HG03565 (cell line): ENCODE measurements around the gene PDK2.

Experiments
- ATAC-seq: cut with Tn5 transposase; IDR thresholded peaks from one replicate; pipeline ENCODE4 v1.9.1; 2021; ENCODE audit warnings: mild to moderate bottlenecking, moderate library complexity; ENCODE audit not compliant: unreplicated experiment

PDK2 gene

GRCh38 chr17:50134206-50135110 lies 39.3 kb downstream of the PDK2 start:
- ATAC-seq: no peak

GRCh38 chr17:50135316-50136095 lies 40.4 kb downstream of the PDK2 start:
- ATAC-seq: no peak

GRCh38 chr17:50136096-50136687 lies 41.0 kb downstream of the PDK2 start:
- no peak for ATAC-seq

- no peak for ATAC-seq
These were observed 41.9 kb downstream of the PDK2 start for GRCh38 chr17:50137042-50137441.

GRCh38 chr17:50139185-50139783 lies 44.1 kb downstream of the PDK2 start:
- ATAC-seq: no peak

GRCh38 chr17:50139950-50140885 lies 45.1 kb downstream of the PDK2 start:
- peak; percentile 44 for ATAC-seq

GRCh38 chr17:50141026-50141744 lies 46.0 kb downstream of the PDK2 start:
- ATAC-seq: no peak

- no peak for ATAC-seq
These were observed 46.6 kb downstream of the PDK2 start for GRCh38 chr17:50141745-50142110.

GRCh38 chr17:50143461-50144176 lies 48.5 kb downstream of the PDK2 start:
- ATAC-seq: no peak

- ATAC-seq: no peak
These were observed 49.2 kb downstream of the PDK2 start for GRCh38 chr17:50144355-50144754.

- ATAC-seq: no peak
These were observed 49.8 kb downstream of the PDK2 start for GRCh38 chr17:50144845-50145531.

GRCh38 chr17:50145532-50146229 lies 50.5 kb downstream of the PDK2 start:
- no peak for ATAC-seq

- no peak for ATAC-seq
These were observed 51.2 kb downstream of the PDK2 start for GRCh38 chr17:50146230-50146926.

- no peak for ATAC-seq
These were observed 51.9 kb downstream of the PDK2 start for GRCh38 chr17:50146927-50147665.

- no peak for ATAC-seq
These were observed 52.7 kb downstream of the PDK2 start for GRCh38 chr17:50147841-50148225.
